ENCODE measurements around the gene CPHXL2.

- no peak for TF ChIP-seq CTCF (conservative IDR thresholded peaks at IDR 0.05 in 1 of 2, IDR thresholded peaks at IDR 0.05 in 1 of 2; ENCODE audit: low read depth in 1 of 2, low read length in 2 of 2)
- TF ChIP-seq EZH2 (IDR thresholded peaks at IDR 0.05; ENCODE audit: low read length, missing control alignments) = no peak
These were observed 47.7 kb downstream of the CPHXL2 start for GRCh38 chr16:75629132-75629531.
